Putamen (tissue), 1 donor: ENCODE results near the gene RTN3.
"Not testable (repeated sequence)": the region's sequence is repeated elsewhere in the genome, so short reads cannot be mapped to it uniquely, and the experiment has no call there.

ENCODE experiments used
- DNase-seq: peaks from one replicate; pipeline ENCODE4 v3.0.0-alpha.2; 2016; ENCODE audit warnings: low spot score

Gene RTN3

GRCh38 chr11:63769042-63769713 lies 87.9 kb downstream of the RTN3 start:
- DNase-seq: no peak

GRCh38 chr11:63769714-63770455 lies 88.6 kb downstream of the RTN3 start:
- DNase-seq: no peak

GRCh38 chr11:63770763-63771162 lies 89.5 kb downstream of the RTN3 start:
- no peak for DNase-seq

GRCh38 chr11:63771741-63772318 lies 90.5 kb downstream of the RTN3 start:
- DNase-seq: not testable (repeated sequence)

- no peak for DNase-seq
Measured at GRCh38 chr11:63775191-63775590, 93.9 kb downstream of the RTN3 start.

- DNase-seq: no peak
Measured at GRCh38 chr11:63779039-63779438, 97.7 kb downstream of the RTN3 start.

GRCh38 chr11:63782749-63783148 lies 101.4 kb downstream of the RTN3 start:
- DNase-seq: no peak

GRCh38 chr11:63783925-63784592 lies 102.8 kb downstream of the RTN3 start:
- no peak for DNase-seq

GRCh38 chr11:63785823-63786222 lies 104.5 kb downstream of the RTN3 start:
- no peak for DNase-seq

- no peak for DNase-seq
Measured at GRCh38 chr11:63791495-63792167, 110.3 kb downstream of the RTN3 start.

- DNase-seq: no peak
Measured at GRCh38 chr11:63793161-63793560, 111.9 kb downstream of the RTN3 start.

- no peak for DNase-seq
Measured at GRCh38 chr11:63795066-63795465, 113.8 kb downstream of the RTN3 start.

GRCh38 chr11:63800921-63801320 lies 119.6 kb downstream of the RTN3 start:
- DNase-seq: no peak

- DNase-seq: no peak
Measured at GRCh38 chr11:63802637-63803414, 121.5 kb downstream of the RTN3 start.

- DNase-seq: no peak
Measured at GRCh38 chr11:63804259-63804658, 123.0 kb downstream of the RTN3 start.

- no peak for DNase-seq
Measured at GRCh38 chr11:63805844-63806415, 124.6 kb downstream of the RTN3 start.
